Measurements from ENCODE around the gene TIGD7. TPM values are rescaled to one million over a fixed set of nuclear protein-coding genes. Genes with fewer than 3 reads are reported as not detected.

The TIGD7 gene
- total and polyA plus RNA-seq, 2 of the 13 experiments (the other 11 are each of a cell fraction or from before 2014, with no cell fraction given): not detected

- TF ChIP-seq ARID3A (IDR thresholded peaks at IDR 0.05; ENCODE audit: low read depth, low read length): 0 out of 2 replicates have a peak, but pooled peaks have one; percentile 39
- no peak for TF ChIP-seq ZSCAN12 (CRISPR knock-in tag; IDR thresholded peaks at IDR 0.05)
- 0 out of 2 replicates have a peak, but pooled peaks have one; percentile 33 for TF ChIP-seq FOXP4 (CRISPR knock-in tag; IDR thresholded peaks at IDR 0.05)
- TF ChIP-seq FOXP1 (IDR thresholded peaks at IDR 0.05): no peak
- peak; percentile 60 for TF ChIP-seq FOXP1 (CRISPR knock-in tag; IDR thresholded peaks at IDR 0.05)
- TF ChIP-seq FOXC1 (CRISPR knock-in tag; IDR thresholded peaks at IDR 0.05; ENCODE audit: borderline replicate concordance): no peak
- peak; percentile 43; the same call in 1 of the 2 replicates for TF ChIP-seq FOXO1 (CRISPR knock-in tag; IDR thresholded peaks at IDR 0.05)
- TF ChIP-seq CENPX (CRISPR knock-in tag; IDR thresholded peaks at IDR 0.05): no peak
- peak; percentile 37 for TF ChIP-seq FOXA3 (CRISPR knock-in tag; IDR thresholded peaks at IDR 0.05)
- TF ChIP-seq THAP11 (CRISPR knock-in tag; IDR thresholded peaks at IDR 0.05): 0 out of 2 replicates have a peak, but pooled peaks have one; percentile 18
Observed at GRCh38 chr16:3328643-3329042, 23.4 kb upstream of the TIGD7 start (continued).

- ATAC-seq (no peak), FAIRE-seq (no peak), DNase-seq (ENCODE audit: low spot score) (no peak)
- no peaks in the 10 kb centered on the region for H3K27me3 ChIP-seq (ENCODE audit: control insufficient read depth in 1 of 2, insufficient read depth in 2 of 2, low read length in 2 of 2)
- H3K4me1 ChIP-seq (ENCODE audit: insufficient read depth, low read length): peaks cover 19% of the 10 kb centered on the region
- CTCF ChIA-PET (ENCODE audit: low intra/inter-chr PET ratio, low total read pairs): no interaction called here
- intact Hi-C loops (cut with micrococcal nuclease; ENCODE audit: unreplicated experiment) (no loop called here), in situ Hi-C loops (cut with HindIII; ENCODE audit: extremely low pct_ligation_motif_present, low pct_unique_long_range_greater_than_20kb) (no loop called here)
- H3K27ac ChIP-seq (ENCODE audit: extremely low read length, insufficient read depth, low read length): no peak overlapping the region
- H3K4me2 ChIP-seq (ENCODE audit: low read depth, low read length): no peak overlapping the region
- POLR2A ChIA-PET: no interaction called here
- H3K79me2 ChIP-seq (ENCODE audit: insufficient read depth, low read length): no peaks in the 10 kb centered on the region
- 46% methylated on average over 3 of the region's 3 CpGs for WGBS (ENCODE audit: low lambda C conversion rate)
- H3K9me3 ChIP-seq (ENCODE audit: low read length): no peaks in the 10 kb centered on the region
- H3K4me3 ChIP-seq (replicated peaks in 1 of 3; ENCODE audit: insufficient read depth in 1 of 3, low read depth in 2 of 3, low read length in 3 of 3): no peak overlapping the region
- H3K36me3 ChIP-seq (replicated peaks in 1 of 2; ENCODE audit: control insufficient read depth in 1 of 2, insufficient read depth in 2 of 2, low read length in 2 of 2): no peaks in the 10 kb centered on the region
- no peak overlapping the region for H2AFZ ChIP-seq (ENCODE audit: low read length)
- H3K9ac ChIP-seq (ENCODE audit: insufficient read depth, low read depth, low read length): no peak overlapping the region
- no TSS peak for BruUV-seq (replicated peaks)
- H4K20me1 ChIP-seq (ENCODE audit: insufficient read depth, low read length): no peaks in the 10 kb centered on the region
- TF ChIP-seq AGO1 (IDR thresholded peaks at IDR 0.05; ENCODE audit: low read depth, low read length, poor library complexity, severe bottlenecking): no peak
- no peak for TF ChIP-seq KLF9 (CRISPR knock-in tag; IDR thresholded peaks at IDR 0.05; ENCODE audit: low read depth)
- TF ChIP-seq DBP (CRISPR knock-in tag; IDR thresholded peaks at IDR 0.05; ENCODE audit: not compliant biosample characterization): no peak
- TF ChIP-seq ZMYM2 (CRISPR knock-in tag; IDR thresholded peaks at IDR 0.05): no peak
- no peak for TF ChIP-seq TOPORS (CRISPR knock-in tag; IDR thresholded peaks at IDR 0.05)
- TF ChIP-seq ZNF17 (CRISPR knock-in tag; IDR thresholded peaks at IDR 0.05): no peak
- TF ChIP-seq TAF1 (CRISPR knock-in tag; IDR thresholded peaks at IDR 0.05): no peak
- no peak for TF ChIP-seq CAMTA2 (CRISPR knock-in tag; IDR thresholded peaks at IDR 0.05; ENCODE audit: borderline replicate concordance)
- no peak for TF ChIP-seq PRPF4 (IDR thresholded peaks at IDR 0.05; ENCODE audit: low read depth, low read length, poor library complexity, severe bottlenecking)
- TF ChIP-seq JUNB (CRISPR knock-in tag; IDR thresholded peaks at IDR 0.05; ENCODE audit: borderline replicate concordance): no peak
Observed at GRCh38 chr16:3328104-3328503, 22.9 kb upstream of the TIGD7 start.

Data from HepG2 (cell line).